Stimulated activated CD4-positive, alpha-beta T cell treated with anti-CD3 and anti-CD28 coated beads, Interleukin-15, amount 100 ng/mL, for 1 hour (primary cell): ENCODE results near the gene MYO1E.

ENCODE experiments used
- DNase-seq, 2 donors: peaks; one replicate each; pipeline ENCODE4 v3.0.0-alpha.2; 2020; ENCODE audit warnings: low read depth in 1 of 2, low spot score in 1 of 2

The MYO1E gene

GRCh38 chr15:59096429-59096828 is 276.2 kb downstream of the MYO1E start:
- no peak for DNase-seq

- DNase-seq: no peak
Measured at GRCh38 chr15:59094077-59094476, 278.6 kb downstream of the MYO1E start.

DNA sequence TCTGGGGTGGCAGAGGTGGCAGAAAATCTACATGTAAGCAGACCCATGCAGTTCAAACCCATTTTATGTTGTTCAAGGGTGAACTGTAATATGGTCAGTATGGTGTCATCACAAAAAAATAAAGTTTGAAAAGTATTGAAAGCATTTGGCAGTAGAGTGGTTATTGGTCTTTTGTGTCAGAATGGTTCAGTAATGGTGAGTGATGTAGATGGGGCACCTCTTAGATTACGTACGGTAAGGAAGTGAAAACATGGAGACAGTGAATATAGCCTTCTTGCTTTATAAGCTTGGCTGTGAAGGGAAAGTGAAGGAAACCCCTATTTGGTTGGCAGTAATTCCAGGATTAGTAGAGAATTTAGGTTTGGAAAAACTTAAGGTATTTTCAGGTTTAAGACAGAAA is 284.9 kb downstream of the MYO1E start:
- no peak for DNase-seq
